GM21515 (cell line): ENCODE data around the gene BMPR1B.

Source experiments
- ATAC-seq: cut with Tn5 transposase; IDR thresholded peaks from one replicate; pipeline ENCODE4 v1.9.1; 2021; ENCODE audit not compliant: unreplicated experiment

BMPR1B gene

DNA sequence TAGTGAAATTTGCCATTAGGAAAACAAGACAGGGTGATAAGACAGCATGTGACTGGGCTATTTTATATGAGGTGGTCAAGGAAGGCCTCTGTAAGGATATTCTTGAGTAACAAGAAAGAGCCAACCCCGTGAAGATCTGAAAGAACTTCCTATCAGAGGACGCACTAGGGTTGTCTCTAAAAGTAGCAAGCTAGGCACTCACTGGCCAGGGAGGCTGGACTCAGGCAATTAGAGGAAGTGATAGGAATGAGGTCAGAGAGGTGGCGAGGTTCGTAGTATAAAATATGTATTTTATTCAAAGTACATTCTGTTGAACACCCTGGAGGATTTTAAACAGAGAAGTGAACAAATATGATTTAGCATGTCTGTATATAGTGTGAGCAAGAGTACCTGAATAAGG, 4.6 kb downstream of the BMPR1B start:
- no peak for ATAC-seq

- ATAC-seq: no peak
These were observed 5.2 kb downstream of the BMPR1B start for GRCh38 chr4:94763005-94763404.

DNA sequence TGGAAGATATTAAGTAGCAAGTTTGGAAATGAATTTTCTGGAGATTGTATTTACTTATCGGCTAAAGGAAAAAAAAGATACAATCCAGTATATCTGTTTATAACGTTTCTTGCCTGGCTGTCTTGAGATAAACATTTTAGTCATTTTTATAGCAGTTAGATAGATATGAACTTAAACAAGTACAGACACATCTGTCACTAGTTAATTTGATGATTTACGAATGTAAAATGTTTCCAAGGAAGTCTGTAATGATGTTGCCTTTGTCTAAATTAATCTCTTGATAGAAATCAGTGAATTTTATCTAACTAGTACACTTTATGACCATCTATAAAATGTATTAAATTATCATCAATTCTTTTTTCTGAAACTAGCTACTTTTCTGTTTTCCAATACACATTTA, 5.7 kb downstream of the BMPR1B start:
- ATAC-seq: no peak

GRCh38 chr4:94764069-94764468, 6.3 kb downstream of the BMPR1B start:
- no peak for ATAC-seq

GRCh38 chr4:94765174-94765573, 7.4 kb downstream of the BMPR1B start:
- ATAC-seq: no peak

DNA sequence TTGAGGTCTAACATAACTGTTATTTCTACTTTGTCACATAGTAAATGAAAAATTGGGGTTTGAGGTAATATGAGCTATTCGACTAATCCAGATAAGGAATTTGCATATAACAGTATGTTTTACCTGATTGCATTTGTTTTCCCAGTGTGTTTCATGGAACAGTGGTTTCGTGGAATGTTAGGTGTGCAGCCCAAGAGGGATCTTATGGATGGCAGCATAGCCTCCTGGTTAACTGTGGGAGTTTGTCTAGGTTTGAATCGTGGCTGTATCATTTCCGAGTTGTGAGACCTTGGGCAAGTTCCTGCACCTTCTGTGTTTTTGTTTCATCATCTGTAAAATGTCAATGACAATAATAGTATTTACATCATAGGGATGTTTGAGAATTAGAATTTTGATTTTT, 7.9 kb downstream of the BMPR1B start:
- ATAC-seq: no peak

DNA sequence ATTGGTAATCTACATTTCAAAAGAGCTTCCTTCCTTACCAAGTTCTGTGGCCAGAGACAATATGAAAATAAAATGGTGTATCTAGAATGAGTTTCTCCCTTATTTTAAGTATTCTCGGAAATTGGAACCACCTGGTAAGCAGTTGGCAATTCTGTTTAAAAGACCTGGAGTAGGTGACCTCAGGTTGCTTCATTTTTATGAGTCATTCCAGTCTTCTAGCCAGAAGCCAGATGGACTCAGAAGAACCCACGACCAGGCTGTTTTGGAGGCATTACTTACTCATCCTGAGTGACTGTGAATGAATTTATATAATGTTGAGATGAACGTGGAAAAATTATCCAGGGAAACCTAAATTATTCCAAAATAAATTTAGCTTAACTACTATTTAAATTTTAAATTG, 9.1 kb downstream of the BMPR1B start:
- no peak for ATAC-seq

GRCh38 chr4:94767446-94767845, 9.7 kb downstream of the BMPR1B start:
- ATAC-seq: no peak

- ATAC-seq: no peak
These were observed 25.0 kb downstream of the BMPR1B start for GRCh38 chr4:94782707-94783106.

GRCh38 chr4:94791701-94792100, 33.9 kb downstream of the BMPR1B start:
- ATAC-seq: no peak

DNA sequence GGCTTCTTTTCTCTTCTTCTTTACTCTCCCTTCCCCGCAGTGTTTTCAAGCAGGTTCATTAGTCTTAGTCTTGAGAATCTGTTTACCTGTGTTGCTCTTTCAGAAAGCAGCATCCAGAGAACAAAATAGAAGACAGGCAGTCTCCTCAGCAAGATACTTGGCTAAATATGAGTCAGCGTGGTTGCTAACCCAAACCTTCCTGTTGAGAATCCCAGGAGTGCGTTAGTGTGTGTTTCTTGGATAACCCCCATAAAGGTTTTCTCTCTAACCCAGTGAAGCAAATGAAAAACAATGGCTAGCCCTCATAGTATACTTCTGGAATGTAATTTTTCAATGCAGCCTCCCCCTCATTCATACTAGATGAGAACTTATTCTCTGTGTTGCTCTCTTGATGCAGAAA, 41.1 kb downstream of the BMPR1B start:
- no peak for ATAC-seq

DNA sequence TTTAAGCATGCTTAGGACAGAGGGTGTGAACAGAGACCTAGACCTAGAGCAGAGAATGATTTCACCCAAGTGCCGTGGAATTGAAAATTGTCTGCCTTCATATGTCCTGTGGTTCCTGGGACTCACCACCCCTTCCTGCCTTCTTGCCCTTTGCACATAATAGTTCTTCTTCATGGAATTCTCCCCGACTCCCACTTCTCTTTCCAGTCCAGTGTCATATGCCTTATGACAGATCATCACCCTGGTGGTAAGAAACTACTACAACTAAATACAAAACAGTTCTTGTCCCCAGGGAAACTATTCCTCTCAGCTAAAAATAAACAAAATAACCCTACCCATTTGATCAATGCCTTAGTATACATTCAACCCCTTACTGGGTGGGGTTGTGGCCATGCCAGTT, 43.3 kb downstream of the BMPR1B start:
- ATAC-seq: no peak

- ATAC-seq: no peak
These were observed 44.3 kb downstream of the BMPR1B start for GRCh38 chr4:94802091-94802490.

DNA sequence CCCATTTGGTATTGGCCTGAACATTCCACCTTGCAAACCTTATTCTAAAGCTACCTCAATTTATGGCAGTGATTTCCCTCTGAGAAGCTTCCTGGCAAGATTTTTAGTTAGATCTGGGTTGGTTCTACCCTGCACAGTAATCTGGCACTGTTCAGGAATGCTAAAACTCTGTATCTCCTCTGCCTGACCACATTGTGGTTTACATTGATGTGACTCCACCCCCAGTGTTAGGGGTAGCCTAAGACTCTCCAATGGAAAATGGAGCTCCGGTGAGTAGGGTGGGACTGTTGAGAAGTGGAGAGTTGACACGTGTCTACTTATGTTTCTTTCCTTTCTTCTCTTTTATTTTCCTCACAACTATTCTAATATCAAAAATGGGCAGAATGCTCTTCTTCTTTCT, 45.4 kb downstream of the BMPR1B start:
- ATAC-seq: no peak

GRCh38 chr4:94804650-94805049, 46.9 kb downstream of the BMPR1B start:
- ATAC-seq: no peak

GRCh38 chr4:94806376-94806775, 48.6 kb downstream of the BMPR1B start:
- ATAC-seq: no peak

DNA sequence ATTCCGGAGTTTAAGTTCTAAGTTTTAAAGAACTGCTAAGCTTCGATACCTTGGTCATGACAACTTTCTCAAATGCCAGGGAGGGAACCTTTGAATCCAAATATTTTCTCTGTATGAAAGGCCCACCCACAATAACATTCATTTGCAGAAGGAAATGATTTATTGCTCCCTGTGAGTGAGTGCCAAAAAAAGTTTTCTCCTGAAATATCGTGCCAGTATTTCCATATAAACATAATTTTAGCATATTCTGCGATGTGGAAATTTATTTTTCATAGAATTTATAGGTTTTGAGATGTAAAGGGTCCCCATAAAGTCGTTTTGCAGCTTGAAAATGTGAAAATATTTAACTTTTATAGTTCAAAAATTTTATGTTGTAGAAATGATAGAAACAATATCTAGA, 53.9 kb downstream of the BMPR1B start:
- no peak for ATAC-seq

- no peak for ATAC-seq
These were observed 55.5 kb downstream of the BMPR1B start for GRCh38 chr4:94813221-94813620.

GRCh38 chr4:94814237-94814636, 56.5 kb downstream of the BMPR1B start:
- no peak for ATAC-seq

GRCh38 chr4:94819371-94820168, 61.8 kb downstream of the BMPR1B start:
- no peak for ATAC-seq

DNA sequence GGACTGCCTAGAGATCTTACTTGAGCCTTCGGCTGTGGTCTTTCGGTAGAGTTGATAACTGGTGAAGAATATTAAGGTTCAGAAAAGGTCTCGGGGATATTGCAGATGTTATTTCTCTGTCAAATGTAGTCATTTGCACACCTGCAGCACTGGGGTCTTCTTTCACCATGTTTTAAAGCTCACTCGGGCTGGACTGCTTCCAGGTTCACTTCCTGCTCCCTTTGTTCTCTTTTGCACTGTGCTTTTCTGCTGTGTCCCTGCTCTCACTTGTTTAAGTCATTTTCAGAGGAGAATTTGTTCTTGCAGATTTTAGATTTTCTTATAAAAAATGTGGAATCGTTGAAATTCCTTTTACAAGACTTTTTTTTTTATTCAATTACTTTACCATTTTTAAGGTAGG, 68.5 kb downstream of the BMPR1B start:
- ATAC-seq: no peak

DNA sequence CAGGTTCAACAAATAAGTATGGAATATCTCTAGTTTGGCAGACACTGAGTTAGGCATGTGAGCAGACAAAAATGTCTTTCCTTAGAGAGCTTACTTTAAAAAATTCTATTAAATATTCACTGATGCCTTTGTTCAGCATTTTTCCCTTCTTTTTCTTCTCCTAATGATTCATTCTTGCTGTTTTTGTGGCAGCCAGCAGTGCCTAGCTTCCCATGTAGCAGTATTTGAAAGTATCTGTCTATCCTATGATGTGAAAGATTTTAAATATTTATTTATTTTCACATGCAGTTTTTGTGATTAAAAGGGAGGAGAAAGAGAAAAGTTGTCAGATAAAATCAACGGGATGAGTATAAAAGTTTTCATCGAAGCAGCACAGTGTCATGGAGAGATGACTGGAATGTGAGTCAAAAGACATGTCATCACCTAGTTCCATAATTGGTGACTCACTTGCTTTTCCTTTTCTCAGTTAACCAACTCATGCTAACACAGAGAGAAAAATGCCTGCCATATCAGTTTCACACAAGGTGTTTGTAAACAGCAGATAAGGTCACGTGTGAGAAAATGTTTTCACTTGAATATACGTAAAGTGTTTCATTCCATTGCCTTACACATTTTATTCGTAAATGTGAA, 69.8 kb downstream of the BMPR1B start:
- ATAC-seq: no peak

GRCh38 chr4:94828882-94829281, 71.1 kb downstream of the BMPR1B start:
- no peak for ATAC-seq
